K562 (cell line): ENCODE measurements around the gene MPHOSPH8. TPM values are rescaled to one million over a fixed set of nuclear protein-coding genes. Genes with fewer than 3 reads are reported as not detected.

ENCODE experiments used
- ATF3 ChIP-seq, 2 experiments: fragments of 450-650 bp in 1 of 2; sonication (generic) in 1 of 2; formaldehyde crosslinking in 1 of 2; IDR thresholded peaks in 1 of 2; conservative IDR thresholded peaks in 1 of 2; 2 replicates each; pipeline versions ENCODE4 v1.6.1 to v1.8.1; 2016 to 2023; ENCODE audit warnings: mild to moderate bottlenecking in 2 of 2, moderate library complexity in 2 of 2, inconsistent platforms in 1 of 2, missing genetic modification reagents in 1 of 2
- DPF2 ChIP-seq: fragments of 450-650 bp; IDR thresholded peaks from 2 replicates; pipeline ENCODE4 v1.6.1; 2016
- GTF3C2 ChIP-seq: IDR thresholded peaks from 3 replicates; pipeline ENCODE4 v1.6.1; 2011; ENCODE audit warnings: borderline replicate concordance, mild to moderate bottlenecking, moderate library complexity; ENCODE audit not compliant: insufficient read length; ENCODE audit errors: extremely low read depth
- MCM2 ChIP-seq: fragments of 450-650 bp; IDR thresholded peaks from 2 replicates; pipeline ENCODE4 v1.6.1; 2017; ENCODE audit warnings: low read depth, mild to moderate bottlenecking
- PML ChIP-seq: IDR thresholded peaks from 2 replicates; pipeline ENCODE4 v1.6.1; 2012; ENCODE audit warnings: low read length, inconsistent platforms
- RB1 ChIP-seq: fragments of 450-650 bp; IDR thresholded peaks from 2 replicates; pipeline ENCODE4 v1.6.1; 2017; ENCODE audit warnings: low read depth, mild to moderate bottlenecking
- U2AF1 ChIP-seq: fragments of 200-400 bp; formaldehyde crosslinking; optimal IDR thresholded peaks from 2 replicates; pipeline ENCODE3; 2017; ENCODE audit warnings: mild to moderate bottlenecking, low read depth, low read length, moderate library complexity
- ZBTB11 ChIP-seq, 3 experiments: fragments of 200-800 bp in 1 of 3; fragments of 250-450 bp in 1 of 3; fragments of 450-650 bp in 1 of 3; sonication (Bioruptor Pico) in 1 of 3; sonication (Bioruptor generic) in 1 of 3; formaldehyde crosslinking in 1 of 3; IDR thresholded peaks; 2 replicates each; pipeline versions ENCODE4 v1.6.1 to v1.8.0; 2016 to 2022; ENCODE audit warnings: mild to moderate bottlenecking in 2 of 3, missing genetic modification characterization in 2 of 3, missing compliant biosample characterization in 1 of 3, moderate library complexity in 1 of 3
- ZNF586 ChIP-seq: fragments of 450-650 bp; formaldehyde crosslinking; conservative IDR thresholded peaks from 2 replicates; pipeline ENCODE4 v1.4.0; 2020; ENCODE audit warnings: mild to moderate bottlenecking, moderate library complexity
- polyA plus RNA-seq, 8 experiments: library from polyadenylated mRNA; depleted of rRNA in 4 of 8; stranded (reverse) in 5 of 8; unstranded in 3 of 8; fragments of >200 nt; fragmentation: Nextera tagmentation in 2 of 8; fragmentation: Illumina TruSeq in 1 of 8; extraction: Ambion mirVana in 2 of 8; extraction: Trizol in 1 of 8; gene quantifications; 2 replicates each; pipeline versions ENCODE4 v1.2.1 to v1.2.3, GENCODE V29; 2011 to 2014; ENCODE audit warnings: inconsistent platforms in 1 of 8, missing spikeins in 1 of 8
- total RNA-seq, 7 experiments: library from RNA; depleted of rRNA in 6 of 7; stranded (reverse); fragments of >200 nt in 6 of 7; fragmentation: Illumina TruSeq in 2 of 7; extraction: Trizol in 2 of 7; gene quantifications; 2 replicates each; pipeline versions ENCODE4 v1.2.1 to v1.2.3, GENCODE V29; 2011 to 2021; ENCODE audit warnings: low replicate concordance in 1 of 7

The MPHOSPH8 gene
- total and polyA plus RNA-seq, 9 of the 15 experiments (the other 6 are each of a cell fraction or from before 2014, with no cell fraction given): 10.3 to 24.8 (median 16.6) TPM

- TF ChIP-seq ZNF586 (CRISPR knock-in tag) (no peak), GTF3C2 (no peak), MCM2 (no peak), DPF2 (0 out of 2 replicates have a peak, but pooled peaks have one; percentile 24), ZBTB11 (CRISPR knock-in tag; IDR thresholded peaks at IDR 0.05) (peak; percentile 54 to 91 (median 76); a peak in 4 of 6 replicates), ATF3 (IDR thresholded peaks at IDR 0.05) (peak; percentile 63; the same call in 1 of the 2 replicates), ATF3 (CRISPR knock-in tag; conservative IDR thresholded peaks at IDR 0.05) (no peak), PML (no peak), U2AF1 (no peak), RB1 (no peak)
These were observed 46.4 kb upstream of the MPHOSPH8 start (continued) for GRCh38 chr13:19586904-19587634.
